Nucleus accumbens (tissue), 56 donors: ENCODE data around the gene KHDC1.
A peak's percentile ranks its signal among the peaks of the same experiment; 100 is the strongest.
"Not testable (repeated sequence)": the region's sequence is repeated elsewhere in the genome, so short reads cannot be mapped to it uniquely, and the experiment has no call there.

Experiments
- DNase-seq, 56 donors: peaks; one replicate each; lab custom pipeline; 2025; lab: John Stamatoyannopoulos, UW

The KHDC1 gene

GRCh38 chr6:73252703-73253102 is 10.3 kb downstream of the KHDC1 start:
- DNase-seq: no peak

- no peak for DNase-seq
Measured at GRCh38 chr6:73250016-73250415, 13.0 kb downstream of the KHDC1 start.

- DNase-seq: no peak
Measured at GRCh38 chr6:73248192-73248903, 14.6 kb downstream of the KHDC1 start.

- DNase-seq: no peak
Measured at GRCh38 chr6:73242001-73242400, 21.0 kb downstream of the KHDC1 start.

- DNase-seq: no peak
Measured at GRCh38 chr6:73240730-73241129, 22.3 kb downstream of the KHDC1 start.

- no peak for DNase-seq
Measured at GRCh38 chr6:73236144-73236750, 26.7 kb downstream of the KHDC1 start.

GRCh38 chr6:73234733-73235132 is 28.3 kb downstream of the KHDC1 start:
- no peak for DNase-seq

- DNase-seq: not testable (repeated sequence)
Measured at GRCh38 chr6:73233971-73234370, 29.0 kb downstream of the KHDC1 start.

- no peak for DNase-seq
Measured at GRCh38 chr6:73233048-73233447, 29.9 kb downstream of the KHDC1 start.

- no peak for DNase-seq
Measured at GRCh38 chr6:73231986-73232391, 31.0 kb downstream of the KHDC1 start.

- DNase-seq: peak in 10 of 56 donors; percentile 1 to 22 (median 6)
Measured at GRCh38 chr6:73227606-73228255, 35.3 kb downstream of the KHDC1 start.

- no peak for DNase-seq
Measured at GRCh38 chr6:73225396-73225795, 37.6 kb downstream of the KHDC1 start, which contains the start of gene KHDC1L. KHDC1L (minus strand) TSS chr6:73225496; CDS start chr6:73225408, 88 bp downstream.

- DNase-seq: no peak
Measured at GRCh38 chr6:73216859-73217258, 46.1 kb downstream of the KHDC1 start.

GRCh38 chr6:73209117-73209516 is 53.9 kb downstream of the KHDC1 start:
- DNase-seq: no peak

GRCh38 chr6:73207221-73207837 is 55.7 kb downstream of the KHDC1 start:
- no peak for DNase-seq

- no peak for DNase-seq
Measured at GRCh38 chr6:73204252-73204651, 58.7 kb downstream of the KHDC1 start.

GRCh38 chr6:73203098-73203497 is 59.9 kb downstream of the KHDC1 start:
- DNase-seq: no peak

- DNase-seq: no peak
Measured at GRCh38 chr6:73200735-73201134, 62.3 kb downstream of the KHDC1 start.

GRCh38 chr6:73200247-73200646 is 62.7 kb downstream of the KHDC1 start:
- no peak for DNase-seq

- DNase-seq: no peak
Measured at GRCh38 chr6:73194744-73195143, 68.3 kb downstream of the KHDC1 start.

- not testable (repeated sequence) for DNase-seq
Measured at GRCh38 chr6:73193302-73193701, 69.7 kb downstream of the KHDC1 start.
